Kidney tubule cell (primary cell): ENCODE measurements around the gene GRIFIN.
A peak's percentile ranks its signal among the peaks of the same experiment; 100 is the strongest.
"Not testable (repeated sequence)": the region's sequence is repeated elsewhere in the genome, so short reads cannot be mapped to it uniquely, and the experiment has no call there.

Experiments
- DNase-seq: peaks from one replicate; pipeline ENCODE4 v3.0.0-alpha.2; 2018; ENCODE audit warnings: low spot score

Gene GRIFIN

GRCh38 chr7:2453849-2454248 is 22.3 kb downstream of the GRIFIN start:
- DNase-seq, result not testable (repeated sequence)

DNA sequence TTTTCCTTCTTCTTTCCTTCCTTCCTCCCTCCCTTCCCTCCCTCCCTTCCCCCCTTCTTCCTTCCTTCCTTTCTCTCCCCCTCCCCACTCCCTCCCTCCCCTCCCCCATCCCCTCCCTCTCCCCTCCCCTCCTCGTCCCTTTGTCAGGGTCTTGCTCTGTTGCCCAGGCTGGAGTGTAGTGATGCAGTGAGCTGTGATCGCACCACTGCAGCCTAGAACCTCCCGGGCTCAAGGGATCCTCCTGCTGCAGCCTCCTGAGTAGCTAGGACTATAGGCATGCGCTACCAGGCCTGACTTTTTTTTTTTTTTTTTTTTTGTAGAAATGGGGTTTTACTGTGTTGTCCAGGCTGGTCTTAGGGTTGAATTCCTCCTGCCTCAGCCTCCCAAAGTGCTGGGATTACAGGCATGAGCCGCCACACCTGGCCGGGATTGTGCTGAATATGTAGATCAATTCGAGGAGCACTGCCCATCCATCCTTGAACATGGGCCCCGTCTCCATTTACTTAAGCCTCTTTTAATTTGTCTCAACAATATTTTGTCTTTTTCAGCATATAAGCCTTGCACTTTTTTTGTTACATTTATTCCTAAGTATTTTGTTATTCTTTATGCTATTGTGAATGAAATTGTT is 23.4 kb downstream of the GRIFIN start:
- no peak for DNase-seq

GRCh38 chr7:2452074-2452507 is 24.1 kb downstream of the GRIFIN start:
- peak; percentile 8 for DNase-seq

DNA sequence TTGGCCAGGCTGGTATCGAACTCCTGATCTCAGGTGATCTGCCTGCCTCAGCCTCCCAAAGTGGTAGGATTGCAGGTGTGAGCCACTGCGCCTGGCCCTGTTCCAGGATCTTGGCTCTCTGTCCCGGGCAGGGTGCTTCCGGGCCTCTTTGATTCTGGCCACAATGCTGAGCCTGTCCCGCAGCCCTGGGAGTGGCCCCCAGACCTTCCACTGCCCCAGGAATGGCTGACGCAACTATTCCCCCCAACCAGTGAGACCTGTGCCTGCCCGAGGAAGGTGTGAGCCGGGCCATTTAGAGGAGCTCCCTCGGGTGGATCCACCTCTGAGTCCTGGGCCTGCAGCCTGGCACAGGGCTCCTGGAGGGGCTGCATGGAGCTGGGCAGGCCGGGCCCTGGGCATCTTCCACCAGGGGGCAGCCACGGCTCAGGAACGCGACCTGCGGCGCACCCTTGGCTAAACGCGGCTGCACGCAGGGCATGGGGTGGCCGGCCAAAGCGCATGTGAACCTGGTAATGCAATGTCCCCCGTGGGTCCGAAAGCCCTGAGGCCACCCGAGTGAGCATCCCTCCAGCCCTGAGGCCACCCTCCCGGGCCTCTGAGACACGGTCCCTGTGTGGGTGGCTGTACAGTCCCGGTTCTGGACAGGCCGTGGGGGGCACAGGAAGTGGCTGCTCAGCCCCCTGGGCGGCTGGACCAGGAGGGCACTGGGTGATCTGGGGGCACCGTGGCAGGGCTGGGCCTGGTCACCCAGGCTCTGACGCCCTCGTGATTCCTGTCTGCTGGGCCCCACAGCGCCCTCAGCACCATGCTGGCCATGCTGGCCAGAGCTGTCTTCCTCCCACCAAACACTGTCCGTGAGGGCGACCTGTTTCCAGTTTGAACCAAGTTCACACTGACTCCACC is 24.8 kb downstream of the GRIFIN start:
- DNase-seq, result peak; percentile 82

DNA sequence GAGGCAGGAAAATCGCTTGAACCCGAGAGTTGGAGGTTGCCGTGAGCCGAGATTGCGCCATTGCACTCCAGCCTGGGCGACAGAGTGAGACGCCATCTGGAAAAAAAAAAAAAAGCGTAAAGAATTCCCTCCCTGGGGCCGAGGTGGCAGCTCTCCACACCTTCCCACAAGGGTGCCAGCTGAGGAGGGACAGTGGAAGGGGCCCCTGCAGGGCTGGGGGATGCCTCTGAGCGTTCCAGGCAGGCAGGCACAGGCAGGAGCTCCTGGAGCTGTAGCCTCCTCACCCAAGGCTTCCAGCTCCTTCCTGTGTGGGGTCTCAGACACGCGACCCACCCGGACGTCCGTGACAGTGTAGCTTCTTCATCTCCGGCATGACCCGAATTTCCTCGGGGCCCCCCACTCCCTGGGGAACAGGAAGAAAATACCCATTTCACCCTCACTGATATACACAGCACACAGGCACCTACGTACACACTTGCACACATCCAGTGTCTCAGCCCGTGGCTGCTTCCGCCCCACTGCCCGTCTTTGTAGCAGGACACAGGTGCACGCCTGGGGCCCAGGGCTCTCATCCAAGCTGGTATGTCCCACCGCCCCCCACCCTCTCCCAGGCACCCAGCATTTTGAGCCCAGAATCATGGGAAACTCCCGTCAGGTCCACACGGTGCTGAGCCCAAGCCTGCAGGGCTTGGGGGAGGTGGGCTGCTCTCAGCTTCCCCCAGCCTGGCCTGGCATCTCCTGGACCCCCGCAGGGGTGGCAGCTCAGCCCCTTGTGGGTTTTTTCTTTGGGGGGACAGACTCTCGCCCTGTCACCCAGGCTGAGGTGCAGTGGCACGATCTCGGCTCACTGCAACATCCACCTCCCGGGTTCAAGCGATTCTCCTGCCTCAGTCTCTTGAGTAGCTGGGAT is 25.7 kb downstream of the GRIFIN start:
- no peak for DNase-seq

- DNase-seq, result no peak
Measured at GRCh38 chr7:2446676-2447075, 29.5 kb downstream of the GRIFIN start.

- no peak for DNase-seq
Measured at GRCh38 chr7:2445898-2446555, 30.2 kb downstream of the GRIFIN start.

DNA sequence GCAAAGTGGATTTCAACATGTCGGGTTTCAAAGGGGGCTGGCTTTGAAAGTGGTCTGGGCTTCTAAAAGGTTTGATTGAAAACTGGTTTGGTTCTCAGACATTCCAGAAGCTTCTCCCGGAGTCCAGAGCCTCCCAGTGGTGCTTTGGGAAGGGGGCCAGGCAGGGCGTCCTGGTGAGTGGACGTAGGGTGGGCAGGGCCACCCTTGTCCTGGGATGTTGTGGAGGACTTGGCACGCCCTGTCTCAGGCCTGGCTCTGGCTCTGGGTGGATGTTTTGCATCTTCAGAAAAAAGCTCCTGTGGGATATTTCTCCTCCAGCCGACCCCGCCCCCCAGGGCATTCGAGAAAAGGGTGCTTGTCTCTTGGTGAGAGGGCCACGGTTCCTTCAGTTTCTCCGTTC is 31.2 kb downstream of the GRIFIN start:
- DNase-seq, result no peak

DNA sequence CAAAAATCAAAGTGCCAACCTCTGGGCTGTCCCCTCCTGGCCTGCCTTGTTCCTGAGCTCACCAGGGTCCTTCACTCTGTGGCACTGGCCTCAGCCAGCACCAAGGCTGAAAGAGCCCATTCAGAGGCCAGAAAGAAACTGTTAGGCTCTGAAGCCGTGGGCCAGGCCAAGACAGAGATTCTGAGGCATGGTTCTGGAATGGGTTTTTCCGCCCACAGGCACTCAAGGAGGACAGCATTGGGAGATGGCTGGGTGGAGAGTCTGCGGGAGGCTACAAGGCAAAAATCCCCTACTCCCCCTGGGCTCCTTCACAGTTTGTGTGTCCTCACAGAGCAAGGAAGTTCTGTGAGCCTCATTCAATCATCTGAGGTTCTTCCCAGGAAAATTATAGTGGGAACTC is 31.7 kb downstream of the GRIFIN start:
- DNase-seq, result peak; percentile 2

- DNase-seq, result no peak
Measured at GRCh38 chr7:2443491-2443890, 32.7 kb downstream of the GRIFIN start.

- DNase-seq, result no peak
Measured at GRCh38 chr7:2441430-2442058, 34.7 kb downstream of the GRIFIN start.

DNA sequence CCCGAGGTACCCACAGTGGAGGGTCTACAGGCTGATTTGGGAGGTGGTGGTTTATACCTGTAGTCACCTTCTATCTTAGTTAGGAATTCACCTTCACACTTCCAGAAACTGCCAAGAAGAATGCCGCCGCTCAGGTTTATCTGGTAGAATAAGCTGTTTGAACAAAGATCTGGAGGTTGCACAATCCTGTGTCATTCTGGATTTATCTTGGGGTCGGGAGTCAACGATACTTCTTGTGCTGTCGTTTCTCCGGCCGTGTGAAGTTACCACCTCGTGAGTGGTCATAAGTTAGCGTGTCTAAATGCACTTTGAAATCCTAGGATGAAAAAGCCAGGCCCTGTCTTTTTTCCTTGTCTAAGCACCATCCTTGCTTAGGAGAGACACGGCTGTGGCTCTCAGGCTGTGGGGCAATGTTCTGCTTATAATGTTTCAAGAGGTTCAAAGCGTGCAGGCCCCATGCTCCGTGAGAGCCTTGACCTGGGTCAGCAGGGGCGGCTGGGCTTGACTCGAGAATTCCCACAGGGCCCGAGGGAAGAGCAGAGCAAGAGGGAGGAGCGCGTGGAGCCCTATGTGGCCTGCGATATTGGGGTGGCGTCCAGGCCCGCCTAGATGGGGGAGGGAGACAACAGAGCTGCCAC is 35.5 kb downstream of the GRIFIN start:
- DNase-seq, result no peak

DNA sequence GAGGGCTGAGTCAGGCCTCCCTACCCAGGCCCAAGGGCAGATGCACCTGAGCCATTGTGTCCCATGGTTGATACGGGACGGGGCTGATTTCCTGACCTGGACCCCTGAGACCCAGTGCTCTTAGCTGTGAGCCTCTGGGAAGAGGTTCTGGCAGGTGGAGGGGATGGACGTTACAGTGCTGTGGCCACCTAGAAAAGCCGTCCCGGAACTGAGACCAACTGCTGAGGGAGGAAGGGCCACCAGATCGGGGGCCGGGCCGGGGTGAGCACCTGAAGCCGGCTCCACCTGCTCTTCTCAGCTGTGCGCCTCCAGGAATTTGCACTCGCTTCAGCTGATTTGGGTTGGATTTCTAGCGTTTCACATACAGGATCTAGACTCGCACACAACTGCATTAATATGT is 37.4 kb downstream of the GRIFIN start:
- no peak for DNase-seq

- no peak for DNase-seq
Measured at GRCh38 chr7:2438186-2438585, 38.0 kb downstream of the GRIFIN start.

- no peak for DNase-seq
Measured at GRCh38 chr7:2437537-2438148, 38.6 kb downstream of the GRIFIN start.

- no peak for DNase-seq
Measured at GRCh38 chr7:2437136-2437535, 39.1 kb downstream of the GRIFIN start.

- no peak for DNase-seq
Measured at GRCh38 chr7:2436341-2437104, 39.7 kb downstream of the GRIFIN start.

GRCh38 chr7:2435146-2435545 is 41.1 kb downstream of the GRIFIN start:
- no peak for DNase-seq

GRCh38 chr7:2433713-2434550 is 42.3 kb downstream of the GRIFIN start:
- no peak for DNase-seq
